MCF 10A (cell line): ENCODE data around the gene ARHGAP28. TPM values are rescaled to one million over a fixed set of nuclear protein-coding genes. Genes with fewer than 3 reads are reported as not detected.
"Not testable (repeated sequence)": the region's sequence is repeated elsewhere in the genome, so short reads cannot be mapped to it uniquely, and the experiment has no call there.

ENCODE experiments used
- BruUV-seq: library from RNA; stranded (reverse); fragments of 400-500 nt; replicated peaks from 2 replicates; lab custom pipeline; 2021; lab: Mats Ljungman, UMichigan
- CTCF ChIA-PET: fragments of 300-600 bp; sonication (Branson Sonifier 250); formaldehyde crosslinking; extraction: SDS; loops from one replicate; lab custom pipeline; 2021; ENCODE audit warnings: antibody characterized with exemption, inconsistent platforms; lab: Yijun Ruan, JAX
- POLR2A ChIA-PET: fragments of 300-600, 350-650 bp; sonication (Branson Sonifier 250); formaldehyde crosslinking; extraction: SDS; loops from one replicate; lab custom pipeline; 2020; ENCODE audit warnings: antibody characterized with exemption, inconsistent platforms; lab: Yijun Ruan, JAX
- DNase-seq: peaks from one replicate; pipeline ENCODE4 v3.0.0-alpha.2; 2018; ENCODE audit not compliant: unreplicated experiment
- H3K27ac Mint-ChIP-seq: one replicate; pipeline ENCODE4 v1.8.0; 2022; ENCODE audit warnings: mild to moderate bottlenecking, low read depth, mixed read lengths; ENCODE audit not compliant: unreplicated experiment
- H3K27me3 Mint-ChIP-seq: one replicate; pipeline ENCODE4 v1.8.0; 2022; ENCODE audit warnings: mixed read lengths; ENCODE audit not compliant: insufficient read depth, unreplicated experiment
- H3K36me3 Mint-ChIP-seq: one replicate; pipeline ENCODE4 v1.8.0; 2022; ENCODE audit warnings: mild to moderate bottlenecking, moderate library complexity, mixed read lengths; ENCODE audit not compliant: insufficient read depth, unreplicated experiment
- H3K4me1 Mint-ChIP-seq: one replicate; pipeline ENCODE4 v1.8.0; 2022; ENCODE audit warnings: mixed read lengths; ENCODE audit not compliant: insufficient read depth, unreplicated experiment
- H3K4me3 Mint-ChIP-seq: one replicate; pipeline ENCODE4 v1.8.0; 2022; ENCODE audit warnings: mild to moderate bottlenecking, moderate library complexity, mixed read lengths; ENCODE audit not compliant: unreplicated experiment
- H3K9me3 Mint-ChIP-seq: one replicate; pipeline ENCODE4 v1.8.0; 2022; ENCODE audit warnings: mixed read lengths; ENCODE audit not compliant: unreplicated experiment
- intact Hi-C: fragments of 100-400 bp; cut with micrococcal nuclease; formaldehyde crosslinking; loops from 2 replicates; pipeline ENCODE4 v1.14.1; 2022
- total RNA-seq: library from RNA; stranded (reverse); gene quantifications from 2 replicates; pipeline ENCODE4 v1.2.3, GENCODE V29; 2022
- TF ChIP-seq, protein P1 (sequence below): fragments of 200-600 bp; IDR thresholded peaks from one replicate; pipeline ENCODE4 v1.8.0; 2022; ENCODE audit warnings: antibody characterized with exemption, mild to moderate bottlenecking; ENCODE audit not compliant: unreplicated experiment

The ARHGAP28 gene
- total RNA-seq, 1 experiment from 2014 or later, result 3.0 TPM

DNA sequence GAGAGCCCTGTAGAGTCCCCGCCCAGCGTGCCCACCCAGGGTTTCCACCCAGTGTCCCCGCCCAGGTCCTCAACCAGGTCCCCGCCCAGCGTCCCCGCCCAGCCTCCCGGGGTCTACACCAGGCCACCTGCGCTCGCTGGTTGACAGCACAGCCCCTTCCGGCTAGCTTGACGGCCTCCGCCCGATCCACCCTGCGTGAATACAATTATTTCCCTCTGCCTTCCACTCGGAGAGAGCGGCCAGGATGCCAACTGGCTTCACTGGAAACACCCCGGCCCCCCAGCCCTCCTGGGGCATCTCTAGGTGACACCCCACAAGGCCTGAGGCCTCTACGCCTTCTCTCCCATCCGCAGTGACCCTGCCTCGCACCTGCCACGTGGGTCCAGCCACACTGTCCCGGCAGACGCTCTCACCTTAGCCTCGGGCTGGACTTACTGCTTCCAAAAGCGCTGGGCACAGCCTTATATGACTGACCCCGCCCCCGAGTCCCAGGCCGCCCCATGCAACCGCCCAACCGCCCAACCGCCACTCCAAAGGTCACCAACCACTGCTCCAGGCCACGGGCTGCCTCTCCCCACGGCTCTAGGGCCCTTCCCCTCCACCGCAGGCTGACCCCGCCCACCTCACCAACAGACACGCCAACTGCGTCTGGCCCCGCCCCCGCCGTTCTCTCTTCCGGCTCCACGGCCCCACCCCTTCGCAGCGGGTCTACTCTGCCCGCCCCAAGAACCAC lies 200.0 kb downstream of the ARHGAP28 start:
- DNase-seq, result no peak
- BruUV-seq, result no TSS peak
- Mint-ChIP-seq H3K27me3 (no peaks in the 10 kb centered on the region), H3K27ac (no peak overlapping the region), H3K36me3 (no peaks in the 10 kb centered on the region), H3K4me1 (no peaks in the 10 kb centered on the region), H3K9me3 (no peaks in the 10 kb centered on the region), H3K4me3 (no peak overlapping the region)
- ChIA-PET CTCF (interaction anchor here (2.0 to 2.5 kb wide), 2 partner anchors 10 to 92 kb away, joined by 5 to 12 read pairs; no protein-coding TSS in a partner anchor), POLR2A (no interaction called here)
- TF ChIP-seq, protein P1, sequence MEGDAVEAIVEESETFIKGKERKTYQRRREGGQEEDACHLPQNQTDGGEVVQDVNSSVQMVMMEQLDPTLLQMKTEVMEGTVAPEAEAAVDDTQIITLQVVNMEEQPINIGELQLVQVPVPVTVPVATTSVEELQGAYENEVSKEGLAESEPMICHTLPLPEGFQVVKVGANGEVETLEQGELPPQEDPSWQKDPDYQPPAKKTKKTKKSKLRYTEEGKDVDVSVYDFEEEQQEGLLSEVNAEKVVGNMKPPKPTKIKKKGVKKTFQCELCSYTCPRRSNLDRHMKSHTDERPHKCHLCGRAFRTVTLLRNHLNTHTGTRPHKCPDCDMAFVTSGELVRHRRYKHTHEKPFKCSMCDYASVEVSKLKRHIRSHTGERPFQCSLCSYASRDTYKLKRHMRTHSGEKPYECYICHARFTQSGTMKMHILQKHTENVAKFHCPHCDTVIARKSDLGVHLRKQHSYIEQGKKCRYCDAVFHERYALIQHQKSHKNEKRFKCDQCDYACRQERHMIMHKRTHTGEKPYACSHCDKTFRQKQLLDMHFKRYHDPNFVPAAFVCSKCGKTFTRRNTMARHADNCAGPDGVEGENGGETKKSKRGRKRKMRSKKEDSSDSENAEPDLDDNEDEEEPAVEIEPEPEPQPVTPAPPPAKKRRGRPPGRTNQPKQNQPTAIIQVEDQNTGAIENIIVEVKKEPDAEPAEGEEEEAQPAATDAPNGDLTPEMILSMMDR, result no peak
- intact Hi-C loops, result no loop called here

DNA sequence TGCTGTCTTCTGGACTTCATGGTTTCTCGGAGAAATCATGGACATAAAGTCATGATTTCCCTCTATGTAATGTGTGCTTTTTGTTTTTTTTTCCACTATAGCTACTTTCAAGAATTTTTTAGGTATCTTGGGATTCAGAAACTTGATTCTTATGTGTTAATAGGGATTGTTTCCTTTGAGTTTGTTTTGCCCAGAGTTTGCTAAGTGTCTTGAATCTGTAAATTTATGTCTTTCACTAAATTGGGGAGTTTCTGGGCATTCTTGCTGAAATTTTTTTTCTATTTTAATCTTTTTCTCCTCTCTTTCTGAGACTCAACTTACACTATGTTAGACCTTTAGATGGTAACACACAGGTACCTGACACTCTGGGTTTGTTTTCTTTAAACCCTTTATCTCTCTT lies 205.3 kb downstream of the ARHGAP28 start:
- H3K4me1 Mint-ChIP-seq, result no peaks in the 10 kb centered on the region
- BruUV-seq, result no TSS peak
- H3K4me3 Mint-ChIP-seq, result no peak overlapping the region
- H3K27ac Mint-ChIP-seq, result no peak overlapping the region
- no peaks in the 10 kb centered on the region for H3K36me3 Mint-ChIP-seq
- DNase-seq, result no peak
- no peaks in the 10 kb centered on the region for H3K9me3 Mint-ChIP-seq
- POLR2A ChIA-PET, result interaction anchor here (0.6 to 1.0 kb wide), 2 partner anchors 16 to 104 kb away, joined by 3 read pairs; no protein-coding TSS in a partner anchor
- no peaks in the 10 kb centered on the region for H3K27me3 Mint-ChIP-seq
- CTCF ChIA-PET, result interaction anchor here (0.6 to 7.8 kb wide), 6 partner anchors 10 to 242 kb away, joined by 3 to 47 read pairs (median 5); no protein-coding TSS in a partner anchor
- intact Hi-C loops, result no loop called here
- TF ChIP-seq, protein P1, result no peak

DNA sequence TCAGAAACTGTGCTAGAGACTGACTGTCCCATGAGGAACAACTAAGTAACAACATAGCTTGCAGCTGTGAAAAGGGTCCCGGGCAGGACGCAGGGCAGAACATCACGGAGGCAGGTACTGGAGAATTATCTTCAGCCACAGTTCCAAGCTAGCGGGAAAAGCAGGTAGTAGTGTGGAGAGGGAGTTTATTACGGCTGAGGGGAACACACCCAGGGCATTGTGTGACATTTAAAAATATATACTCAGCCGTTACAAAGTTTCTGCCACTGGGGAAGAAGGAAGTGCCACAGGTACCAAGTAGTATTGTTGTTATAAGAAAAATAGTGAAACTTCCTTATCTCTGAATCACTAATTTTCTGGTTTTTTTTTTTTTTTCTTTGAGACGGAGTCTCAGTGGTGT lies 208.5 kb downstream of the ARHGAP28 start:
- Mint-ChIP-seq H3K4me1 (no peaks in the 10 kb centered on the region), H3K4me3 (no peak overlapping the region), H3K27ac (no peak overlapping the region), H3K9me3 (no peaks in the 10 kb centered on the region), H3K27me3 (no peaks in the 10 kb centered on the region), H3K36me3 (peaks cover 6% of the 10 kb centered on the region)
- ChIA-PET CTCF (interaction anchor here (0.6 to 7.8 kb wide), 3 partner anchors 18 to 1251 kb away, joined by 3 to 47 read pairs (median 4); no protein-coding TSS in a partner anchor), POLR2A (no interaction called here)
- no TSS peak for BruUV-seq
- intact Hi-C loops, result loop anchor here (2.0 kb wide), 1 partner anchor 63 kb away; no protein-coding TSS in a partner anchor
- TF ChIP-seq, protein P1, result no peak
- no peak for DNase-seq

DNA sequence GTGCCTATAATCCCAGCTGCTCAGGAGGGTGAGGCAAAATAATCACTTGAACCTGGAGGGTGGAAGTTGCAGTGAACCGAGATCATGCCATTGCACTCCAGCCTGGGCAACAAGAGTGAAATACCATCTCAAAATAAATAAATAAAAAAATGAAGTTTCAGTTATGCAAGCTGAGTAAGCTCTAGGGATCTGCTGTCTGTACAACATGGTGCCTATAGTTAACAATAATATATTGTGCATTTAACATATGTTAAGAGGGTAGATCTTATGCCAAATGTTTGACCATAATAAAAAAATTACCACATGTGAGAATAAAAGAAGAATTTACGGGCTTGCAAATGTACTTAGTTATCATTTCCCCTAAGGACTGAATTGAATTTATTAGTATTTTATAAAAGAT lies 208.9 kb downstream of the ARHGAP28 start:
- intact Hi-C loops, result loop anchor here (2.0 kb wide), 1 partner anchor 62 kb away; no protein-coding TSS in a partner anchor
- not testable (repeated sequence) for H3K36me3 Mint-ChIP-seq, H3K27ac Mint-ChIP-seq

More for the DNA sequence above, 208.9 kb downstream of the ARHGAP28 start:
- BruUV-seq, DNase-seq, H3K4me3 Mint-ChIP-seq, H3K4me1 Mint-ChIP-seq, H3K27me3 Mint-ChIP-seq, H3K9me3 Mint-ChIP-seq, POLR2A ChIA-PET: not testable (repeated sequence)
- CTCF ChIA-PET, result interaction anchor here (0.6 to 7.8 kb wide), 4 partner anchors 18 to 1251 kb away, joined by 3 to 47 read pairs (median 4); no protein-coding TSS in a partner anchor
